HCT116 (cell line): ENCODE data around the gene ABCC11. TPM values are rescaled to one million over a fixed set of nuclear protein-coding genes. Genes with fewer than 3 reads are reported as not detected.

Experiments used
- ATAC-seq: fragments of 200-7000 bp; cut with Tn5 transposase; 2 replicates; pipeline ENCODE4 v1.9.1; 2020; ENCODE audit warnings: mild to moderate bottlenecking, moderate library complexity
- BruUV-seq: library from RNA; stranded (reverse); fragments of 400-500 nt; replicated peaks from 2 replicates; lab custom pipeline; 2021; lab: Mats Ljungman, UMichigan
- CTCF ChIA-PET: fragments of 300-600 bp; sonication (Branson Sonifier 250); formaldehyde crosslinking; loops from one replicate; lab custom pipeline; 2021; ENCODE audit warnings: antibody characterized with exemption; lab: Charles Lee
- POLR2A ChIA-PET: fragments of 300-600, 350-600 bp; sonication (Branson Sonifier 250); formaldehyde crosslinking; loops from one replicate; lab custom pipeline; 2021; ENCODE audit warnings: antibody characterized with exemption; lab: Charles Lee
- RAD21 ChIA-PET, 2 experiments: fragments of 300-600 bp; sonication (Branson Sonifier 250); formaldehyde crosslinking; loops; one replicate each; lab custom pipeline; 2023; ENCODE audit warnings: low total read pairs in 2 of 2; ENCODE audit not compliant: uncharacterized antibody in 2 of 2, unreplicated experiment in 2 of 2, low non-redundant PET in 1 of 2; lab: Charles Lee
- DNase-seq: peaks from one replicate; pipeline ENCODE4 v3.0.0-alpha.2; 2010; ENCODE audit warnings: low read depth, low spot score
- H2AFZ ChIP-seq: fragments of 200-600 bp; shearing (Covaris generic), sonication (generic); 2 replicates; pipeline ENCODE4 v1.6.1; 2017; ENCODE audit warnings: low read depth, mixed run types, mixed read lengths, antibody characterized with exemption, low read length; ENCODE audit not compliant: poor library complexity, severe bottlenecking
- H3K27ac ChIP-seq: 2 replicates; pipeline ENCODE4 v1.5.1; 2012; ENCODE audit warnings: low read depth, low read length
- H3K27me3 ChIP-seq: fragments of 200-600 bp; sonication (generic); 2 replicates; pipeline ENCODE4 v1.6.1; 2016; ENCODE audit warnings: mixed run types, low read length, mixed read lengths; ENCODE audit not compliant: insufficient read depth
- H3K36me3 ChIP-seq, 2 experiments: fragments of 200-500 bp in 1 of 2; fragments of 200-600 bp in 1 of 2; sonication (Bioruptor generic) in 1 of 2; sonication (generic) in 1 of 2; 2 replicates each; pipeline versions ENCODE4 v1.5.1 to v1.6.1; 2014 to 2016; ENCODE audit warnings: low read length in 2 of 2, inconsistent platforms in 1 of 2, mixed read lengths in 1 of 2, mixed run types in 1 of 2; ENCODE audit not compliant: insufficient read depth in 2 of 2, control insufficient read depth in 1 of 2
- H3K4me1 ChIP-seq, 2 experiments: fragments of 200-600 bp in 1 of 2; sonication (generic) in 1 of 2; 2 replicates each; pipeline versions ENCODE4 v1.5.1 to v1.6.1; 2012 to 2017; ENCODE audit warnings: low read length in 2 of 2, inconsistent platforms in 1 of 2, mild to moderate bottlenecking in 1 of 2, mixed read lengths in 1 of 2, mixed run types in 1 of 2, moderate library complexity in 1 of 2; ENCODE audit not compliant: insufficient read depth in 2 of 2, control insufficient read depth in 1 of 2
- H3K4me2 ChIP-seq: fragments of 200-600 bp; sonication (generic); 2 replicates; pipeline ENCODE4 v1.6.1; 2017; ENCODE audit warnings: mixed run types, low read length, mixed read lengths
- H3K4me3 ChIP-seq, 2 experiments: fragments of 200-600 bp in 1 of 2; sonication (generic) in 1 of 2; replicated peaks in 1 of 2; 2 replicates each; pipeline ENCODE4 v1.5.1; 2011 to 2016; ENCODE audit warnings: low read length in 2 of 2, control low read depth in 1 of 2, low read depth in 1 of 2, mild to moderate bottlenecking in 1 of 2, mixed read lengths in 1 of 2, mixed run types in 1 of 2
- H3K79me2 ChIP-seq: fragments of 200-600 bp; sonication (generic); 2 replicates; pipeline ENCODE4 v1.6.1; 2017; ENCODE audit warnings: mild to moderate bottlenecking, mixed run types, low read length, moderate library complexity, mixed read lengths; ENCODE audit not compliant: insufficient read depth
- H3K9ac ChIP-seq: fragments of 200-600 bp; sonication (generic); 2 replicates; pipeline ENCODE4 v1.6.1; 2016; ENCODE audit warnings: low read length, mixed read lengths
- H3K9me2 ChIP-seq: fragments of 200-600 bp; sonication (generic), shearing (Covaris generic); 2 replicates; pipeline ENCODE4 v1.6.1; 2017; ENCODE audit warnings: mixed run types, mild to moderate bottlenecking, moderate library complexity; ENCODE audit not compliant: insufficient read depth
- H3K9me3 ChIP-seq, 2 experiments: fragments of 200-500 bp in 1 of 2; fragments of 200-600 bp in 1 of 2; sonication (Bioruptor generic) in 1 of 2; sonication (generic) in 1 of 2; 2 replicates each; pipeline ENCODE4 v1.6.1; 2014 to 2017; ENCODE audit warnings: low read length in 2 of 2, mixed read lengths in 2 of 2, inconsistent platforms in 1 of 2, low read depth in 1 of 2, mild to moderate bottlenecking in 1 of 2, mixed run types in 1 of 2, moderate library complexity in 1 of 2; ENCODE audit not compliant: control insufficient read depth in 1 of 2, insufficient read depth in 1 of 2
- H4K20me1 ChIP-seq: fragments of 200-600 bp; sonication (generic), shearing (Covaris generic); 2 replicates; pipeline ENCODE4 v1.6.1; 2017; ENCODE audit warnings: mixed run types, mild to moderate bottlenecking, moderate library complexity; ENCODE audit not compliant: insufficient read depth
- ATF3 ChIP-seq: IDR thresholded peaks from 2 replicates; pipeline ENCODE4 v1.6.1; 2012
- CBX3 ChIP-seq: IDR thresholded peaks from 2 replicates; pipeline ENCODE4 v1.6.1; 2012; ENCODE audit warnings: low read depth
- CEBPB ChIP-seq: IDR thresholded peaks from 2 replicates; pipeline ENCODE4 v1.6.1; 2012; ENCODE audit warnings: low read depth
- EGR1 ChIP-seq: IDR thresholded peaks from 2 replicates; pipeline ENCODE4 v1.6.1; 2012; ENCODE audit warnings: low read depth
- ELF1 ChIP-seq: IDR thresholded peaks from 2 replicates; pipeline ENCODE4 v1.6.1; 2012; ENCODE audit warnings: low read depth, borderline replicate concordance
- FOSL1 ChIP-seq: IDR thresholded peaks from 2 replicates; pipeline ENCODE4 v1.6.1; 2012; ENCODE audit warnings: low read depth
- JUND ChIP-seq: IDR thresholded peaks from 2 replicates; pipeline ENCODE4 v1.6.1; 2012
- POLR2AphosphoS5 ChIP-seq: IDR thresholded peaks from 2 replicates; pipeline ENCODE4 v1.6.1; 2011; ENCODE audit warnings: mild to moderate bottlenecking, low read depth, low read length, moderate library complexity
- REST ChIP-seq: IDR thresholded peaks from 2 replicates; pipeline ENCODE4 v1.6.1; 2012; ENCODE audit warnings: low read depth
- SIN3A ChIP-seq: IDR thresholded peaks from 2 replicates; pipeline ENCODE4 v1.6.1; 2012; ENCODE audit warnings: low read depth
- SRF ChIP-seq: IDR thresholded peaks from 2 replicates; pipeline ENCODE4 v1.6.1; 2012; ENCODE audit warnings: low read depth
- TCF7L2 ChIP-seq: IDR thresholded peaks from 2 replicates; pipeline ENCODE4 v1.7.0; 2011; ENCODE audit warnings: borderline replicate concordance, inconsistent platforms; ENCODE audit not compliant: insufficient read depth, insufficient read length; ENCODE audit errors: extremely low read depth
- ZFX ChIP-seq: fragments of 450-650 bp; IDR thresholded peaks from 2 replicates; pipeline ENCODE4 v1.6.1; 2017
- ZNF274 ChIP-seq: fragments of 200-500 bp; sonication (Bioruptor generic); IDR thresholded peaks from 2 replicates; pipeline ENCODE4 v1.6.1; 2014; ENCODE audit warnings: mild to moderate bottlenecking, low read depth, low read length, inconsistent platforms
- intact Hi-C: fragments of 100-400 bp; cut with micrococcal nuclease; formaldehyde crosslinking; loops from 2 replicates; pipeline ENCODE4 v1.10.0; 2022
- total RNA-seq: library from RNA; stranded (reverse); gene quantifications from one replicate; pipeline ENCODE4 v1.2.1, GENCODE V29; 2021; ENCODE audit not compliant: unreplicated experiment
- TF ChIP-seq, protein P1 (sequence below), 3 experiments: fragments of 200-600 bp in 1 of 3; sonication (generic) in 1 of 3; IDR thresholded peaks in 2 of 3; conservative IDR thresholded peaks in 1 of 3; 2 replicates each; pipeline ENCODE4 v1.5.1; 2012 to 2017; ENCODE audit warnings: low read depth in 2 of 3, low read length in 2 of 3, antibody characterized with exemption in 1 of 3, borderline replicate concordance in 1 of 3, control low read depth in 1 of 3, mild to moderate bottlenecking in 1 of 3, mixed read lengths in 1 of 3, mixed run types in 1 of 3, moderate library complexity in 1 of 3; ENCODE audit not compliant: insufficient read depth in 1 of 3
- TF ChIP-seq, protein P2 (sequence below): IDR thresholded peaks from 2 replicates; pipeline ENCODE4 v1.6.1; 2012
- TF ChIP-seq, protein P3 (sequence below): IDR thresholded peaks from 2 replicates; pipeline ENCODE4 v1.6.1; 2011; ENCODE audit warnings: mild to moderate bottlenecking, low read length, moderate library complexity; ENCODE audit not compliant: insufficient replicate concordance; ENCODE audit errors: extremely low read depth

The ABCC11 gene
- total RNA-seq, 1 experiment from 2014 or later: 0.54 TPM

- TF ChIP-seq POLR2AphosphoS5 (no peak), ATF3 (no peak), FOSL1 (no peak), ZFX (no peak), SIN3A (no peak), ELF1 (no peak)
- TF ChIP-seq, protein P1, sequence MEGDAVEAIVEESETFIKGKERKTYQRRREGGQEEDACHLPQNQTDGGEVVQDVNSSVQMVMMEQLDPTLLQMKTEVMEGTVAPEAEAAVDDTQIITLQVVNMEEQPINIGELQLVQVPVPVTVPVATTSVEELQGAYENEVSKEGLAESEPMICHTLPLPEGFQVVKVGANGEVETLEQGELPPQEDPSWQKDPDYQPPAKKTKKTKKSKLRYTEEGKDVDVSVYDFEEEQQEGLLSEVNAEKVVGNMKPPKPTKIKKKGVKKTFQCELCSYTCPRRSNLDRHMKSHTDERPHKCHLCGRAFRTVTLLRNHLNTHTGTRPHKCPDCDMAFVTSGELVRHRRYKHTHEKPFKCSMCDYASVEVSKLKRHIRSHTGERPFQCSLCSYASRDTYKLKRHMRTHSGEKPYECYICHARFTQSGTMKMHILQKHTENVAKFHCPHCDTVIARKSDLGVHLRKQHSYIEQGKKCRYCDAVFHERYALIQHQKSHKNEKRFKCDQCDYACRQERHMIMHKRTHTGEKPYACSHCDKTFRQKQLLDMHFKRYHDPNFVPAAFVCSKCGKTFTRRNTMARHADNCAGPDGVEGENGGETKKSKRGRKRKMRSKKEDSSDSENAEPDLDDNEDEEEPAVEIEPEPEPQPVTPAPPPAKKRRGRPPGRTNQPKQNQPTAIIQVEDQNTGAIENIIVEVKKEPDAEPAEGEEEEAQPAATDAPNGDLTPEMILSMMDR (IDR thresholded peaks at IDR 0.05 in 2 of 3, conservative IDR thresholded peaks at IDR 0.05 in 1 of 3; ENCODE audit: borderline replicate concordance in 1 of 3, insufficient read depth in 1 of 3, low read depth in 2 of 3, low read length in 2 of 3): no peak
Measured at GRCh38 chr16:48124266-48124665, 123.1 kb downstream of the ABCC11 start (continued).

DNA sequence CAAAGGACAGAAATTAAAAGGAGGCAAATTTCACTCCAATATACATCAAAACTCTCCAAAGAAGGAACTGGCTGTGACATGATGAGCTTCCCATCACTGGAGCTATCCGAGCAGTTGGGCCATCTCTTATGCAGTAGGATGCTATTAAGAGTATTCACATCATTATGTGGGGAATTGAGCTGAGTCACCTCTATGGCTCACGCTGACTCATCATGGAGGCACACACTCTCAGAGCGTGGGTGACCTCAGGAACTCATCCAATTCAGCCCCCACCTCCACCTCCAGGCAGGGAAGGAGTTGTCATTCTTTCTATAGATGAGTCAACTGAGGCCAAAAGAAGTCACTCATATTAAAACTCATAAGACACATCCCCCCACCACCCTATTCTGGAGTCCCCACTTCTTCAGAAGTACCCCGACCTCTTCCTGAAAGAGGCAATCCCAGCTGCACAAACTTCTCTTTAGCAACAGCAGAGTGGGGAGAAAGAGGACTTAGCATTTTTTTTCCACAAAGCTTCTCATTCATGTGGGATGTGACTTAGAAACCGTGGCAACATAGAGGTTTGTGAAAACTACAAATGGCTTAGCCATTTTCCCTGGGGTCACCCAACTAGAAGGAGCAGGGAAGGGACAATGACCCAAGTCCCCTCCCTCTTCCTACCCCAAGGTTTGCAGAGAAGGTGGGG, 124.1 kb downstream of the ABCC11 start:
- ChIA-PET CTCF (interaction anchor here (0.6 to 2.1 kb wide), 6 partner anchors 10 to 1268 kb away, joined by 3 to 12 read pairs (median 7); no protein-coding TSS in a partner anchor), POLR2A (no interaction called here), RAD21 (no interaction called here)
- Histone ChIP-seq H3K79me2 (no peaks in the 10 kb centered on the region), H4K20me1 (no peaks in the 10 kb centered on the region), H3K9me2 (no peaks in the 10 kb centered on the region), H3K9ac (peak overlapping the region; percentile 4; the same call in 1 of the 2 replicates), H3K9me3 (no peaks in the 10 kb centered on the region), H3K4me1 (peaks cover 10 to 32% of the 10 kb centered on the region in 2 experiments), H3K27ac (peak overlapping the region; percentile 8; the same call in 1 of the 2 replicates), H2AFZ (peak overlapping the region; percentile 6), H3K36me3 (no peaks in the 10 kb centered on the region), H3K27me3 (no peaks in the 10 kb centered on the region), H3K4me3 (peak overlapping the region in 1 of 2 experiments; percentile 8; a peak in 1 of 4 replicates), H3K4me2 (peak overlapping the region; percentile 61)
- no TSS peak for BruUV-seq
- DNase-seq: peak; percentile 85
- peak; percentile 95 for ATAC-seq
- intact Hi-C loops: loop anchor here (5.0 kb wide), 1 partner anchor 1086 kb away; no protein-coding TSS in a partner anchor
- no peak for TF ChIP-seq TCF7L2
- peak; percentile 88 for TF ChIP-seq CBX3
- TF ChIP-seq CEBPB: peak; percentile 50; the same call in 1 of the 2 replicates
- TF ChIP-seq ELF1: no peak
- TF ChIP-seq, protein P2, sequence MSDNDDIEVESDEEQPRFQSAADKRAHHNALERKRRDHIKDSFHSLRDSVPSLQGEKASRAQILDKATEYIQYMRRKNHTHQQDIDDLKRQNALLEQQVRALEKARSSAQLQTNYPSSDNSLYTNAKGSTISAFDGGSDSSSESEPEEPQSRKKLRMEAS: peak; percentile 60
- TF ChIP-seq SRF: peak; percentile 68; the same call in 1 of the 2 replicates
- TF ChIP-seq EGR1: peak; percentile 97
- no peak for TF ChIP-seq REST
- no peak for TF ChIP-seq ZFX
- TF ChIP-seq, protein P3, sequence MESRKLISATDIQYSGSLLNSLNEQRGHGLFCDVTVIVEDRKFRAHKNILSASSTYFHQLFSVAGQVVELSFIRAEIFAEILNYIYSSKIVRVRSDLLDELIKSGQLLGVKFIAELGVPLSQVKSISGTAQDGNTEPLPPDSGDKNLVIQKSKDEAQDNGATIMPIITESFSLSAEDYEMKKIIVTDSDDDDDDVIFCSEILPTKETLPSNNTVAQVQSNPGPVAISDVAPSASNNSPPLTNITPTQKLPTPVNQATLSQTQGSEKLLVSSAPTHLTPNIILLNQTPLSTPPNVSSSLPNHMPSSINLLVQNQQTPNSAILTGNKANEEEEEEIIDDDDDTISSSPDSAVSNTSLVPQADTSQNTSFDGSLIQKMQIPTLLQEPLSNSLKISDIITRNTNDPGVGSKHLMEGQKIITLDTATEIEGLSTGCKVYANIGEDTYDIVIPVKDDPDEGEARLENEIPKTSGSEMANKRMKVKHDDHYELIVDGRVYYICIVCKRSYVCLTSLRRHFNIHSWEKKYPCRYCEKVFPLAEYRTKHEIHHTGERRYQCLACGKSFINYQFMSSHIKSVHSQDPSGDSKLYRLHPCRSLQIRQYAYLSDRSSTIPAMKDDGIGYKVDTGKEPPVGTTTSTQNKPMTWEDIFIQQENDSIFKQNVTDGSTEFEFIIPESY: no peak
- TF ChIP-seq ZNF274: no peak
- TF ChIP-seq JUND: peak; percentile 96
